Hepatocyte (in vitro differentiated cells): Measurements from ENCODE around the gene PAM.

Source experiments
- CTCF ChIP-seq: fragments of 200-600 bp; sonication (generic); IDR thresholded peaks from 2 replicates; pipeline ENCODE4 v1.5.1; 2016; ENCODE audit warnings: antibody characterized with exemption, mild to moderate bottlenecking; ENCODE audit not compliant: poor library complexity
- EZH2 ChIP-seq: fragments of 200-600 bp; sonication (generic); IDR thresholded peaks from 2 replicates; pipeline ENCODE4 v1.6.1; 2016; ENCODE audit warnings: antibody characterized with exemption, mild to moderate bottlenecking, borderline replicate concordance

GRCh38 chr5:102790748-102791147, 35.6 kb downstream of the PAM start:
- TF ChIP-seq EZH2: no peak
- TF ChIP-seq CTCF: no peak
